Tibial nerve (tissue), 4 donors: ENCODE measurements around the gene MRPL37. TPM values are rescaled to one million over a fixed set of nuclear protein-coding genes. Genes with fewer than 3 reads are reported as not detected.

Experiments used
- DNase-seq, 2 donors: peaks; one replicate each; pipeline ENCODE4 v3.0.0-alpha.2; 2019; ENCODE audit warnings: low spot score in 2 of 2
- H3K27ac ChIP-seq, 4 donors: fragments of 200-600 bp; sonication (generic) in 3 of 4; one replicate each; pipeline ENCODE4 v1.5.1; 2017 to 2019; ENCODE audit warnings: mild to moderate bottlenecking in 1 of 4
- H3K27me3 ChIP-seq, 2 donors: fragments of 200-600 bp; sonication (generic) in 1 of 2; one replicate each; pipeline versions ENCODE4 v1.5.1 to v1.6.0; 2017 to 2019
- H3K36me3 ChIP-seq, 3 donors: fragments of 200-600 bp; sonication (generic); one replicate each; pipeline ENCODE4 v1.5.1; 2018 to 2019
- H3K4me1 ChIP-seq, 4 donors: fragments of 200-600 bp; sonication (generic) in 3 of 4; one replicate each; pipeline ENCODE4 v1.5.1; 2017 to 2019
- H3K4me3 ChIP-seq, 4 donors: fragments of 200-600 bp; sonication (generic) in 3 of 4; one replicate each; pipeline ENCODE4 v1.5.1; 2017 to 2019; ENCODE audit warnings: mild to moderate bottlenecking in 1 of 4, moderate library complexity in 1 of 4
- H3K9me3 ChIP-seq, 4 donors: fragments of 200-600 bp; sonication (generic) in 3 of 4; one replicate each; pipeline ENCODE4 v1.5.1; 2017 to 2019
- CTCF ChIP-seq, 5 experiments: fragments of 200-600 bp in 3 of 5; fragments of 450-650 bp in 2 of 5; sonication (generic) in 3 of 5; IDR thresholded peaks; one replicate each; pipeline ENCODE4 v1.5.1; 2016 to 2019; ENCODE audit warnings: antibody characterized with exemption in 5 of 5, mild to moderate bottlenecking in 3 of 5, moderate library complexity in 2 of 5
- EP300 ChIP-seq, 2 donors: sonication (generic); formaldehyde crosslinking; IDR thresholded peaks; one replicate each; pipeline ENCODE4 v1.6.1; 2017; ENCODE audit warnings: antibody characterized with exemption in 2 of 2, mild to moderate bottlenecking in 1 of 2
- POLR2A ChIP-seq, 2 donors: fragments of 450-650 bp; IDR thresholded peaks; one replicate each; pipeline ENCODE4 v1.6.1; 2017; ENCODE audit warnings: antibody characterized with exemption in 2 of 2, mild to moderate bottlenecking in 2 of 2, moderate library complexity in 2 of 2
- WGBS, 2 donors: methylation state at CpG; one replicate each; pipeline ENCODE4 v1.1.5; 2018; 5-methylcytosine and 5-hydroxymethylcytosine counted together
- total RNA-seq, 4 donors: library from RNA; depleted of rRNA; stranded (reverse); fragments of >200 nt; gene quantifications; one replicate each; pipeline ENCODE4 v1.1.0, GENCODE V29; 2016

Gene MRPL37
- total RNA-seq, 4 donors from 2014 or later, result 39.5 to 60.6 (median 44.3) TPM

GRCh38 chr1:54178296-54179070, 21.5 kb upstream of the MRPL37 start:
- Histone ChIP-seq H3K4me1 (no peaks in the 10 kb centered on the region), H3K4me3 (no peak overlapping the region), H3K36me3 (peaks cover 0 to 93% (median 0%) of the 10 kb centered on the region in 3 donors), H3K9me3 (peaks cover 0 to 3% (median 0%) of the 10 kb centered on the region in 4 donors), H3K27me3 (no peaks in the 10 kb centered on the region), H3K27ac (no peak overlapping the region)
- WGBS, 2 donors, result 76 to 83% methylated on average over 8 to 9 of the region's 9 CpGs
- no peak for DNase-seq
- no peak for TF ChIP-seq POLR2A (IDR thresholded peaks at IDR 0.05)
- TF ChIP-seq CTCF (IDR thresholded peaks at IDR 0.05), result no peak
- TF ChIP-seq EP300 (IDR thresholded peaks at IDR 0.05), result no peak

GRCh38 chr1:54180701-54181360, 19.1 kb upstream of the MRPL37 start:
- no peak for DNase-seq
- Histone ChIP-seq H3K27ac (no peak overlapping the region), H3K4me3 (no peak overlapping the region), H3K27me3 (no peaks in the 10 kb centered on the region), H3K9me3 (peaks cover 0 to 3% (median 0%) of the 10 kb centered on the region in 4 donors), H3K36me3 (peaks cover 0 to 94% (median 0%) of the 10 kb centered on the region in 3 donors), H3K4me1 (no peaks in the 10 kb centered on the region)
- 89 to 90% methylated on average over 5 of the region's 5 CpGs for WGBS, 2 donors
- TF ChIP-seq CTCF (IDR thresholded peaks at IDR 0.05), result no peak
- no peak for TF ChIP-seq EP300 (IDR thresholded peaks at IDR 0.05)
- TF ChIP-seq POLR2A (IDR thresholded peaks at IDR 0.05), result no peak

GRCh38 chr1:54186056-54186455, 13.9 kb upstream of the MRPL37 start:
- Histone ChIP-seq H3K27me3 (no peaks in the 10 kb centered on the region), H3K4me1 (no peaks in the 10 kb centered on the region), H3K36me3 (peaks cover 0 to 94% (median 0%) of the 10 kb centered on the region in 3 donors), H3K27ac (no peak overlapping the region), H3K4me3 (no peak overlapping the region), H3K9me3 (peaks cover 0 to 3% (median 0%) of the 10 kb centered on the region in 4 donors)
- DNase-seq, result no peak
- 90 to 94% methylated on average over 3 of the region's 3 CpGs for WGBS, 2 donors
- TF ChIP-seq EP300 (IDR thresholded peaks at IDR 0.05) (no peak), POLR2A (IDR thresholded peaks at IDR 0.05) (no peak), CTCF (IDR thresholded peaks at IDR 0.05) (no peak)

GRCh38 chr1:54188291-54188690, 11.7 kb upstream of the MRPL37 start:
- 82 to 88% methylated on average over 1 of the region's 1 CpG for WGBS, 2 donors
- Histone ChIP-seq H3K27ac (no peak overlapping the region), H3K27me3 (no peaks in the 10 kb centered on the region), H3K4me3 (no peak overlapping the region), H3K4me1 (no peaks in the 10 kb centered on the region), H3K9me3 (no peaks in the 10 kb centered on the region), H3K36me3 (peaks cover 0 to 94% (median 0%) of the 10 kb centered on the region in 3 donors)
- TF ChIP-seq POLR2A (IDR thresholded peaks at IDR 0.05) (no peak), EP300 (IDR thresholded peaks at IDR 0.05) (no peak), CTCF (IDR thresholded peaks at IDR 0.05) (no peak)
- no peak for DNase-seq

- H3K27ac ChIP-seq, result no peak overlapping the region
- no peaks in the 10 kb centered on the region for H3K9me3 ChIP-seq
- no peak for DNase-seq
- H3K4me1 ChIP-seq, result no peaks in the 10 kb centered on the region
- no peaks in the 10 kb centered on the region for H3K27me3 ChIP-seq
- 80 to 95% methylated on average over 9 of the region's 9 CpGs for WGBS, 2 donors
- H3K4me3 ChIP-seq, result no peak overlapping the region
- no peak for TF ChIP-seq POLR2A (IDR thresholded peaks at IDR 0.05)
- TF ChIP-seq CTCF (IDR thresholded peaks at IDR 0.05), result no peak
- peaks cover 0 to 96% (median 7%) of the 10 kb centered on the region in 3 donors for H3K36me3 ChIP-seq
Observed at GRCh38 chr1:54190526-54190925, 9.4 kb upstream of the MRPL37 start.
